Skeletal muscle tissue (tissue), 4 donors: ENCODE measurements around the gene BTC. TPM values are rescaled to one million over a fixed set of nuclear protein-coding genes. Genes with fewer than 3 reads are reported as not detected.
"Not testable (repeated sequence)": the region's sequence is repeated elsewhere in the genome, so short reads cannot be mapped to it uniquely, and the experiment has no call there.

ENCODE experiments used
- H3K27ac ChIP-seq: one replicate; pipeline ENCODE4 v1.7.0; 2013; ENCODE audit warnings: mild to moderate bottlenecking, low read depth, low read length, inconsistent platforms
- H3K27me3 ChIP-seq, 3 donors: one replicate each; pipeline ENCODE4 v1.7.0; 2013; ENCODE audit warnings: low read length in 3 of 3; ENCODE audit not compliant: control insufficient read depth in 3 of 3, insufficient read depth in 3 of 3
- H3K36me3 ChIP-seq, 3 donors: one replicate each; pipeline ENCODE4 v1.7.0; 2013; ENCODE audit warnings: low read length in 3 of 3; ENCODE audit not compliant: control insufficient read depth in 3 of 3, insufficient read depth in 3 of 3
- H3K4me1 ChIP-seq, 3 donors: one replicate each; pipeline ENCODE4 v1.7.0; 2013; ENCODE audit warnings: low read length in 3 of 3, mild to moderate bottlenecking in 3 of 3; ENCODE audit not compliant: control insufficient read depth in 3 of 3, insufficient read depth in 3 of 3
- H3K4me3 ChIP-seq, 3 donors: one replicate each; pipeline ENCODE4 v1.7.0; 2013; ENCODE audit warnings: low read length in 3 of 3
- H3K9ac ChIP-seq, 3 donors: one replicate each; pipeline ENCODE4 v1.7.0; 2013; ENCODE audit warnings: low read length in 3 of 3, mild to moderate bottlenecking in 3 of 3, moderate library complexity in 2 of 3, low read depth in 1 of 3
- H3K9me3 ChIP-seq, 3 donors: one replicate each; pipeline ENCODE4 v1.7.0; 2013; ENCODE audit warnings: low read length in 3 of 3; ENCODE audit not compliant: control insufficient read depth in 3 of 3
- total RNA-seq: library from RNA; depleted of rRNA; stranded (reverse); fragments of >200 nt; gene quantifications from one replicate; pipeline ENCODE4 v1.2.3, GENCODE V29; 2014
- donor health status: Osteomylitis.

Gene BTC
- total RNA-seq, 1 donor from 2014 or later, result 3.1 TPM

DNA sequence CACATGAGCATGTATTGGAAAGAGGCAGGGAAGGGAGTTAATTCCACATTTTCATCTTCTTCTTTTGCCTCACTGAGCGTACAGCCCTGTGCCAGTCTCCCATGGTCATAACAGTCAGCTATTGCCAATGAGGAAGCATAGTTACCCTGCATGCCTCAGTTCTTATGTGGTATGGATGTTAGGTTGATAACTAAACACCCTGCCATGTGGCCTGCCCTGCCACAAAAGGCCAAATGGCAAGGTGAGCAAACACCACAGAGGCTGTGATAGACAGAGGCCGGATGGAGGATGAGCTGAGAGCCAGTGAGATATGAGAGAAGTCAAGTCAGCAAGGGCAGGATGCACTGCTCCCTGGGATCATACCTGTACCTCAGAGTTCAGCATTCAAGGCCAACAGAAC lies 59.3 kb downstream of the BTC start:
- H3K9ac ChIP-seq, result no peak overlapping the region
- no peaks in the 10 kb centered on the region for H3K27me3 ChIP-seq
- H3K27ac ChIP-seq, result no peak overlapping the region
- no peak overlapping the region for H3K4me3 ChIP-seq
- no peaks in the 10 kb centered on the region for H3K4me1 ChIP-seq
- no peaks in the 10 kb centered on the region for H3K9me3 ChIP-seq
- H3K36me3 ChIP-seq, result no peaks in the 10 kb centered on the region

DNA sequence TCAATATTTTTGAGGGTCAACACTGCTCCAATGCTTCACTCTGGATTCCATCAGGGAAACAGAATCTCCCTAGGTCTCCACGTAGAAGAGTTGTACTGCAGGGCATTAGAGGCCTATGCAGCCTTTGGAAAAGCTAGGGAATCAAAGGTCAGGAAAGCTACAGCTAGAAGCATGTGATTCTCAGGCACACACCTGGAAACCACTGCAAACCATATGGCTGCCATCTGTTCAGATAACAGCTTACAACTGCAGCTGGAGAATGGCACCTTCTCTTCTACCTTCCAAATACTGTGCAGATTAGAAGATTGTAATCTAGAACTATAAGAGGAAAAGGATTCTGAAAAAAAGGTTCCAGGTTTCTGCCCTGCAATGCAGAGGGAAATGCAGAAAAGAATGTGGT lies 60.6 kb downstream of the BTC start:
- no peaks in the 10 kb centered on the region for H3K36me3 ChIP-seq
- no peaks in the 10 kb centered on the region for H3K4me1 ChIP-seq
- no peaks in the 10 kb centered on the region for H3K27me3 ChIP-seq
- no peak overlapping the region for H3K4me3 ChIP-seq
- no peak overlapping the region for H3K27ac ChIP-seq
- no peak overlapping the region for H3K9ac ChIP-seq
- H3K9me3 ChIP-seq, result no peaks in the 10 kb centered on the region

DNA sequence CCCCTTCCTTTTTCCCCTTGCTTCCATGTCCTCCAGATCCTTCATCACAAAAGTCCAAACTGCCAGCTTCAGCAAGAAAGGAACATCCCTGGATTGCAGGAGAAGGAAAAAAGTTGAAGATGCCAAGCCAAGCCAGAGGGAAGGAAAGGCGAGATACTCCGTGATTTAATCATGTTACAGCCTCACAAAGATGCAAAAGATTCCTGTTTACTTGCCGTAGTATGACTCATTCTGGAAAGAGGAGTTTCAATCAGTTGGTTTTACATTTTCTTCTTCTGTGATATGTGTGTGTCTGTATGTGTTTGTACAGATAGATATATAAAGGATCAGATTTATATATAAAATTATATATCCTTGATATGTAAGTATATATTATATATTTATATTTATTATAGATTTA lies 69.3 kb downstream of the BTC start:
- H3K9me3 ChIP-seq, result no peaks in the 10 kb centered on the region
- H3K9ac ChIP-seq, result no peak overlapping the region
- no peak overlapping the region for H3K4me3 ChIP-seq
- no peaks in the 10 kb centered on the region for H3K4me1 ChIP-seq
- no peaks in the 10 kb centered on the region for H3K27me3 ChIP-seq
- no peak overlapping the region for H3K27ac ChIP-seq
- H3K36me3 ChIP-seq, result no peaks in the 10 kb centered on the region

DNA sequence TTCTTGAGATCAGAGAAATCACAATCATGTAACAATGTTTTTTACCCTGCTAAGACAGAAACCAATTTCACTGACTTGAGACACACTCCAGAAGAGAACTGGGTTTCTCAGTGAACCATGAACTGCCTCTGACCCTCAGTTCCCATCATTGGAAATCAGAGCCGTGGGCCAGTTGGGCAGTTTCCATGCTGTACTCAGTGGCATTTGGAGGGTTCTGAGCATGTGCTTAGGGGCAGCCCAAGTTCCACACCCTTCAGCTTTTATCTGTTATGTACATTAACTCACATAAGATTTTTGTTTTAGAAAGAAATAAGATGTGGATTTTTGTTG lies 77.9 kb downstream of the BTC start:
- H3K27me3 ChIP-seq, result no peaks in the 10 kb centered on the region
- no peak overlapping the region for H3K4me3 ChIP-seq
- no peaks in the 10 kb centered on the region for H3K4me1 ChIP-seq
- no peak overlapping the region for H3K9ac ChIP-seq
- no peaks in the 10 kb centered on the region for H3K36me3 ChIP-seq
- no peaks in the 10 kb centered on the region for H3K9me3 ChIP-seq
- H3K27ac ChIP-seq, result no peak overlapping the region

DNA sequence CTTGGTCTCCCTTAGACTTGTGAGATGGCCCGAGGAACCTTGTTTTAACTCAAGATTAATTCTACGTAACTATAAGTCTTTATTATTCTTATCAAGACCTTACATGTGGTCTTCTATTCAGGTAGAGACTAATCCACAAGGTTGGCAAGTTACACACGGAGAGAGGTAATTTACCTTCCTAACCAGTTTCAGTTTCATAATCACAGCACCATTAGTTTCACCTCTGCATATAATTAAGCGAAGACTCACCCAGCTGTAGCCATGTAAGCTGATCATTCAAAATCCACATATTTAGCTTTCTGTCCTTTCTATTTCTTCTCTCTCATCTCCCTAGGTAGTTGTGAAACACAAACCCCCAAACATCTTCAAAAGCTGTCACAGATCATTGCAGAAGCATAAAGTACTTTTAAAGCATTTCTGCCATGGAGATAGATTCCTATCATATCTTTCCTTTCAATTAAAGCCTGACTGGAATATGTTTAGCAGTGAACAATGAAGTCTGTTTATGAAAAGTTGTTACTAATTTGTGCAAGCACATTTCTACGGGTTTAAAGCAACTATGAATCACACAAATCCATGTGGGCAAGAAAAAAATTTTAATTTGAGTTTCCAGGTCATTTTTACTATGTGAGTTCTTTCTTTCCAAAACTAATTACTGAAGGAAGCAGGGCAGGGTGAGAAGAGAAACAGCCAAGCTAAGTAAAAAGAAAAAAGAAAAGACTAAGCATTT lies 78.5 kb downstream of the BTC start:
- Histone ChIP-seq H3K4me3 (no peak overlapping the region), H3K4me1 (no peaks in the 10 kb centered on the region), H3K36me3 (no peaks in the 10 kb centered on the region), H3K27me3 (no peaks in the 10 kb centered on the region), H3K27ac (no peak overlapping the region), H3K9ac (no peak overlapping the region), H3K9me3 (no peaks in the 10 kb centered on the region)

DNA sequence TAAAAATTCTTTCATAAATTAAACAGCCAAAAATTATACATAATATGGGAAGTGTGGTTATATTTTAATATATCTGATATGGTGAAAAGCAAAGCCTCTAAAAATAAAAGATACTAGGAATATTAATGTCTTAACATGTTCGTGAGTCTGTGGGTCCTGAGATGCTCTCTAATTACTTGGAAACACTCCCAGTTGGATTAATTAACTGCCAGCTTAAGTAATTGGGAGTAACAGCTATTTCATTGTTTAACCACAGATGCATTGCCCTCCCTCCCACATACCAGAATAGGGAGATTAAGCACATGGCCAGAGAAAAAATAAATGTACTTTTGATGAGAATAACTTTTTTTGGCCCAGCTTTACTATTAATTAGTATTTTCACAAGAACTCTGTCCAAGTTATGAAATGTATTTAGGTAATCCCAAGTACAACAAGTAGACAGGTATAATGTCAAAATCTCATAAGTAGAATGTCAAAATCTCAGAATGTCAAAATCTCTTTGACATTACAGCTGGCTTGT lies 79.7 kb downstream of the BTC start:
- H3K27me3 ChIP-seq, result no peaks in the 10 kb centered on the region
- H3K9ac ChIP-seq, result no peak overlapping the region
- no peaks in the 10 kb centered on the region for H3K4me1 ChIP-seq
- no peaks in the 10 kb centered on the region for H3K9me3 ChIP-seq
- no peak overlapping the region for H3K27ac ChIP-seq
- no peaks in the 10 kb centered on the region for H3K36me3 ChIP-seq
- H3K4me3 ChIP-seq, result no peak overlapping the region

DNA sequence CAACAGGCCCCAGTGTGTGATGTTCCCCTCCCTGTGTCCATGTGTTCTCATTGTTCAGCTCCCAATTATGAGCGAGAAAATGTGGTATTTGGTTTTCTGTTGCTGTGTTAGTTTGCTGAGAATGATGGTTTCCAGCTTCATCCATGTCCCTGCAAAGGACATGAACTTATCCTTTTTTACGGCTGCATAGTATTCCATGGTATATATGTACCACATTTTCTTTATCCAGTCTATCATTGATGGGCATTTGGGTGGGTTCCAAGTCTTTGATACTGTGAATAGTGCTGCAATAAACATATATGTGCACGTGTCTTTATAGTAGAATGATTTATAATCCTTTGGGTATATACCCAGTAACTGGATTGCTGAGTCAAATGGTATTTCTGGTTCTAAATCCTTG lies 86.2 kb downstream of the BTC start:
- H3K27me3 ChIP-seq, H3K9me3 ChIP-seq, H3K4me3 ChIP-seq, H3K4me1 ChIP-seq, H3K9ac ChIP-seq, H3K36me3 ChIP-seq, H3K27ac ChIP-seq: not testable (repeated sequence)

Other genes with a start within 250 kb of the BTC start
- gene PARM1, start 138.6 kb upstream of the BTC start, total RNA-seq, result 28.7 TPM